AG04450 (cell line): ENCODE results near the gene BST2. TPM values are rescaled to one million over a fixed set of nuclear protein-coding genes. Genes with fewer than 3 reads are reported as not detected.

Experiments used
- CTCF ChIA-PET: fragments of 300-600, 350-600 bp; formaldehyde crosslinking; extraction: SDS; loops from one replicate; lab custom pipeline; 2022; ENCODE audit warnings: antibody characterized with exemption, inconsistent platforms; lab: Charles Lee
- POLR2A ChIA-PET: fragments of 350-600 bp; formaldehyde crosslinking; extraction: SDS; loops from one replicate; lab custom pipeline; 2021; ENCODE audit warnings: antibody characterized with exemption, inconsistent platforms; lab: Yijun Ruan, JAX
- DNase-seq: peaks from one replicate; pipeline ENCODE4 v3.0.0-alpha.2; 2011; ENCODE audit warnings: low read depth, low spot score
- H3K27ac ChIP-seq: one replicate; pipeline ENCODE4 v1.5.1; 2012; ENCODE audit warnings: low read depth, low read length, control low read depth
- H3K27me3 ChIP-seq: one replicate; pipeline ENCODE4 v1.6.0; 2012; ENCODE audit warnings: low read length; ENCODE audit not compliant: control insufficient read depth, insufficient read depth
- H3K4me3 ChIP-seq: 2 replicates; pipeline ENCODE4 v1.5.1; 2011; ENCODE audit warnings: mild to moderate bottlenecking, low read depth, low read length, control low read depth
- H3K9me3 ChIP-seq: 2 replicates; pipeline ENCODE4 v1.5.1; 2012; ENCODE audit warnings: low read length; ENCODE audit not compliant: control insufficient read depth, insufficient read depth
- polyA plus RNA-seq: library from polyadenylated mRNA; depleted of rRNA; stranded (reverse); fragments of >200 nt; gene quantifications from 2 replicates; pipeline ENCODE4 v1.2.3, GENCODE V29; 2011
- TF ChIP-seq, protein P1 (sequence below): IDR thresholded peaks from 2 replicates; pipeline ENCODE4 v1.5.1; 2011; ENCODE audit warnings: low read depth, low read length, control low read depth, inconsistent platforms

The BST2 gene
- polyA plus RNA-seq, 1 experiment = 1.9 TPM

DNA sequence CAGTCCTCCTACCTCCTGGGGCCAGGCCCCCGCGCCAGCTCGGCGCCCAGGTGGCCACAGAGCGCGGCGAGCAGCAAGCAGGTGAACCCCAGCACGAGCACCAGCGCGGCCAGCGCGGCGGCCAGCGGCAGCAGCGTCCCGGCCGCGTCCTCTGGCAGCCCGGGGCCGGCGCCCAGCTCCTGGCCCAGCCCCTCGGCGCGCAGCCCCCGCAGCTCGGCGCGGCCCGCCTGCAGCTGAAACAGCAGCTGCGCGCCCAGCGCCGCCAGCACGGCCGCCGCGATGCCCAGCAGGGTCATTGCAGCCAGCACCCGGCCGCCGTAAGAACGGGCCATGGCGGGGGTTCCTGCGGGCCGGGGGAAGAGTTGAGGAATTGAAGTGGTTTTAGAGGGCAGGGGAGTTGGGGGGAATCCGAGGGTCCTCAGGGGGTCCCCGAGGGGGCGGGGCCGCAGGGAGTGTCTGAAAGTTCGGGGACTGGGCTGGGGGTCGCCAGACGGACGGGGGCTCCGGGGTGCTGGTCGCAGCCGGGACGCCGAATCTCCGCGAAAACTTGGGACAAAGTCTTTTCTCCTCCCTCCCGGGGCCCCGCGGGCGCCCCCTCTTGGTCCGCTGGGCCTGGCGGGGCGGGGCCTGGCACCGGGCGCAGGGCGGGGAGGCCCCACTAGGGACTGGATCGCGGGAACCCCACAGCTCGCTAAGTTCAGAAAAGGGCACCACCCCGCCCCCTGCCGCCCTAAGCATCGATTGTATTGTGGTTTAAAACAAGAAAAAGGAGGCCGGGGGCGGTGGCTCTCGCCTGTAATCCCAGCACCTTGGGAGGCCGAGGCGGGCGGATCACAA is 42.9 kb upstream of the BST2 start, which contains the start of gene TMEM221:
Gene TMEM221, minus strand, starts transcription at position 538 of the 837 bp plus-strand sequence. Its CDS starts 206 bp downstream, at position 332.
- peak within 1 kb of the TSS; percentile 46 for H3K4me3 ChIP-seq
- H3K27ac ChIP-seq = no peak within 1 kb of the TSS
- ChIA-PET POLR2A (no interaction called here), CTCF (interaction anchor here (0.6 to 1.4 kb wide), 4 partner anchors 15 to 101 kb away, joined by 3 to 4 read pairs (median 3); no protein-coding TSS in a partner anchor)
- peaks cover 25% of the 10 kb centered on the region for H3K27me3 ChIP-seq
- TF ChIP-seq, protein P1, sequence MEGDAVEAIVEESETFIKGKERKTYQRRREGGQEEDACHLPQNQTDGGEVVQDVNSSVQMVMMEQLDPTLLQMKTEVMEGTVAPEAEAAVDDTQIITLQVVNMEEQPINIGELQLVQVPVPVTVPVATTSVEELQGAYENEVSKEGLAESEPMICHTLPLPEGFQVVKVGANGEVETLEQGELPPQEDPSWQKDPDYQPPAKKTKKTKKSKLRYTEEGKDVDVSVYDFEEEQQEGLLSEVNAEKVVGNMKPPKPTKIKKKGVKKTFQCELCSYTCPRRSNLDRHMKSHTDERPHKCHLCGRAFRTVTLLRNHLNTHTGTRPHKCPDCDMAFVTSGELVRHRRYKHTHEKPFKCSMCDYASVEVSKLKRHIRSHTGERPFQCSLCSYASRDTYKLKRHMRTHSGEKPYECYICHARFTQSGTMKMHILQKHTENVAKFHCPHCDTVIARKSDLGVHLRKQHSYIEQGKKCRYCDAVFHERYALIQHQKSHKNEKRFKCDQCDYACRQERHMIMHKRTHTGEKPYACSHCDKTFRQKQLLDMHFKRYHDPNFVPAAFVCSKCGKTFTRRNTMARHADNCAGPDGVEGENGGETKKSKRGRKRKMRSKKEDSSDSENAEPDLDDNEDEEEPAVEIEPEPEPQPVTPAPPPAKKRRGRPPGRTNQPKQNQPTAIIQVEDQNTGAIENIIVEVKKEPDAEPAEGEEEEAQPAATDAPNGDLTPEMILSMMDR = peak; percentile 56
- no peak for DNase-seq
- peaks cover 2% of the 10 kb centered on the region; the same call in 1 of the 2 replicates for H3K9me3 ChIP-seq

DNA sequence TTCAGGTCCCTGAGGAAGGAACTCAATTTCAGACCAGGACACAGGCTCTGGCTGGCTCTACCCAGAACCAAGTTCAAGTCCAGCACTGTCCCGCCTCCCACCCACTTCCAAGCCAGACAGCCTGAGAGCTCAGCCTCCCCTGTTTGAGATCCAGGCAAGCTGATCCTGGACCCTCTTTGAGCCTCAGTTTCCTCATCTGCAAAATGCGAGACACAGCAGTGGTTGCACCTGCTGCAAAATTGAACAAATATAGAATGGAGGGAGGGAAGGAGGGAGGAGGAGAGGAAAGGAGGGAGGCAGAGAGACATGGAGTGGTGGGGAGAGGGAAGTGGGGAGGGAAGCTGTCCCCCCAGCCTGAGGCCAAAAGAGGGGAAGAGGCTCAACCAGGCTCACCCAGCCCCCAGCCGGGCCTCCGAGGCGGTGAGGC is 42.3 kb upstream of the BST2 start:
- POLR2A ChIA-PET = no interaction called here

DNA sequence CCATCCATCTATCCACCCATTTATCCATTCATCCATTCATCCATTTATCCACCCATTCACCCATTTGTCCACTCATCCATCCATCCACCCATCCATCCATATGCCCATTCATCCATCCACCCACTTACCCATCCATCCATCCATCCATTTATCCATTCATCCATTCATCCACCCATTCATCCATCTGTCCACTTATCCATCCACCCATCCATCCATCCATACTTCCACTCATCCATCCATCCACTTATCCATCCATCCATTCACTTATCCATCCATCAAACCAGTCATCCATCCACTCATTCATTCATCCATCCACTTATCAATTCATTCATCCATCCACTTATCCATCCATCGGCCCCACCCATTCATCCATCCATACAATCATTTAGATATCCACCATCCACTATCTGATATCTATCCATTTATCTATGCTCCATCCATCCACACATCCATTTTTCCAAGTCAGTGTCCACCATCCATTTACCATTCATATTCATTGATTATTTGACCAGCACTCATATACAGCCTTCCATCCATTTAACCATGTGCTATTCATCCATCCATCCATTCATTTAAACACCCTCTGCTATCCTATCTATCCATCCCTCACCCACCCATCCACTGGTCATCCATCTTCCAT is 40.2 kb upstream of the BST2 start:
- Histone ChIP-seq H3K9me3 (no peaks in the 10 kb centered on the region), H3K4me3 (no peak overlapping the region), H3K27ac (no peak overlapping the region), H3K27me3 (peaks cover 20% of the 10 kb centered on the region)
- ChIA-PET CTCF (no interaction called here), POLR2A (no interaction called here)
- no peak for DNase-seq
- TF ChIP-seq, protein P1 = no peak

More for the DNA sequence above, 42.3 kb upstream of the BST2 start:
- DNase-seq = no peak
- Histone ChIP-seq H3K27me3 (peaks cover 23% of the 10 kb centered on the region), H3K27ac (no peak overlapping the region), H3K9me3 (no peaks in the 10 kb centered on the region), H3K4me3 (peak overlapping the region; percentile 31; the same call in 1 of the 2 replicates)
- CTCF ChIA-PET = interaction anchor here (1.2 to 1.3 kb wide), 2 partner anchors 15 to 100 kb away, joined by 3 read pairs; no protein-coding TSS in a partner anchor
- TF ChIP-seq, protein P1 = no peak

DNA sequence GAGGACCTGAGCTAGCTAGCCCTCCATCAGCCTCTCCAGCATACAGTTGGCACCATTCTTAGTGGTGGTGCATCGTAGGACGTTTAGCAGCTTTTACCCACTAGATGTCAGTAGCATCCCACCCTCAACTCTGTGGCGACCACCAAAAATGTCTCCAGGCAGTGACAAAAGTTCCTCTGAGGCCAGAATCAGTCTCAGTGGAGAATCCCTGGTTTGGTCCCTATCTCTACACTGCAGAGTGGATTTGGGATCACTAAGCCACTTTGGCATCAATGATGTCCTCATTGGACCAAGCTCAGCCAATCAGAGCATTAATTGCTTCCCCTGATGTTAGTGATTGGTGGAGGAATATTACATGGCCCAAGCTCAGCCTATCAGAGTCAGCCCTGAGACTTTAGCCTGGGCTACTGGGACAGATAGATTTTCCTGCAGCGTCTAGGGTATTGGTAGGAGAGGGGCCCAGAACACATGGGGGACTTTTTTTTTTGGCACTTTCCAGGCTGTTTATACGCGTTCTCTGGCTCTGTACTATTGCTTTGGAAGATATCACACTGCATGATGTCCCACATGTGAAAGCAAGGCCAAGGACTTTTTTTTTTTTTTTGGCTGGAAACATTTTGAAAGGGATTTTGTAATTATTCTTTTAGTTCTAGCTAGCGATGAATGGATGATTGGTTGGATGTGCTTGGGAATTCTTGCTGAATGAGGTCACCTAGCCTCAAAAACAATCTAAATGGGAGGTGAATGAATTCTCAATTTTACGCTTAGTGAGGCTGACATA is 36.0 kb upstream of the BST2 start:
- H3K27ac ChIP-seq = no peak overlapping the region
- H3K9me3 ChIP-seq = peaks cover 2% of the 10 kb centered on the region; the same call in 1 of the 2 replicates
- TF ChIP-seq, protein P1 = peak; percentile 36
- ChIA-PET CTCF (interaction anchor here (0.6 to 1.4 kb wide), 8 partner anchors 9 to 418 kb away, joined by 3 to 7 read pairs (median 4); partner anchors contain the start of genes MVB12A and RPL18A), POLR2A (interaction anchor here (0.6 kb wide), 1 partner anchor 49 kb away, joined by 4 read pairs; no protein-coding TSS in a partner anchor)
- no peak for DNase-seq
- peaks cover 7% of the 10 kb centered on the region for H3K27me3 ChIP-seq
- H3K4me3 ChIP-seq = no peak overlapping the region
